Measurements from ENCODE around the gene TMPRSS11E.
"Not testable (repeated sequence)": the region's sequence is repeated elsewhere in the genome, so short reads cannot be mapped to it uniquely, and the experiment has no call there.

Gene TMPRSS11E, protein sequence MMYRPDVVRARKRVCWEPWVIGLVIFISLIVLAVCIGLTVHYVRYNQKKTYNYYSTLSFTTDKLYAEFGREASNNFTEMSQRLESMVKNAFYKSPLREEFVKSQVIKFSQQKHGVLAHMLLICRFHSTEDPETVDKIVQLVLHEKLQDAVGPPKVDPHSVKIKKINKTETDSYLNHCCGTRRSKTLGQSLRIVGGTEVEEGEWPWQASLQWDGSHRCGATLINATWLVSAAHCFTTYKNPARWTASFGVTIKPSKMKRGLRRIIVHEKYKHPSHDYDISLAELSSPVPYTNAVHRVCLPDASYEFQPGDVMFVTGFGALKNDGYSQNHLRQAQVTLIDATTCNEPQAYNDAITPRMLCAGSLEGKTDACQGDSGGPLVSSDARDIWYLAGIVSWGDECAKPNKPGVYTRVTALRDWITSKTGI
- total RNA-seq, result 0 reads per million in 2 experiments

DNA sequence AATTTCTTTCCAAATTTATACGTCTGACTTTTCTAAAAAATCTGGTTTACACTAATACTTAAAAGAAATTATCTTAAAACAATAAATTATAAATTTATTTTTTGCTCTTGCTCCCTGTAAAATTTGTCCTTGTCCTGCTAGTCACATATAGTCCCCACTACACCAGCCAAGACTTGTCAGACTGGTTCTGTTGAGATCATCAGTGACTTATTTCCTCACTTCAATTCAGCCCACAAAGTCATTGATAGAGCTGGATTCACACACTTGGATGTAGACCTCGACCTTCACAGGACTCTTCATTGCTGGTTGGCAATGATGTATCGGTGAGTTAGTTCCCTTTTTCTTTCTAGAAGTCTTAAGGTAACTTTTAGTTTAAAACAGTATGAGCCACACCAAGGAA is at the start of gene TMPRSS11E:
TSS of gene TMPRSS11E (plus strand) at position 263 of the 400 bp plus-strand sequence. CDS start at position 313, 50 bp downstream.
- no peak for DNase-seq (ENCODE audit: low read depth)

DNA sequence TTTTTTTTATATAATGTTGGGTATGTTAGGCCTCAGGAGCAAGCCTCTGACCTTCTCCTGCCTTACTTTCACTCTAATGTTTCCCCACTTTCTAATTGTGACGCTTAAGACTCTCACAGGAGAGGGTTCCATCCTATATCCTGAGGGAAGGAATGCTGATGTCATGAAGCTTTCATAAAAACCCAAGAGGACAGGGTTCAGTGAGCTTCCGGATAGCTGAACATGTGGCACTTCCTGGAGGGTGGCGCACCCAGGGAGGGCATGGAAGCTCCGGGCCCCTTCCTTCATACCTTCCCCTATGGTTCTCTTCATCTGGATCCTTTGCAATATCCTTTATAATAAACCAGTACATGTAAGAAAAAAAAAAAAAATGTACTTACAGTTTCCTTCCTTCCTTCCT is 48.0 kb upstream of the TMPRSS11E start:
- no peak for DNase-seq (ENCODE audit: low read depth)

DNA sequence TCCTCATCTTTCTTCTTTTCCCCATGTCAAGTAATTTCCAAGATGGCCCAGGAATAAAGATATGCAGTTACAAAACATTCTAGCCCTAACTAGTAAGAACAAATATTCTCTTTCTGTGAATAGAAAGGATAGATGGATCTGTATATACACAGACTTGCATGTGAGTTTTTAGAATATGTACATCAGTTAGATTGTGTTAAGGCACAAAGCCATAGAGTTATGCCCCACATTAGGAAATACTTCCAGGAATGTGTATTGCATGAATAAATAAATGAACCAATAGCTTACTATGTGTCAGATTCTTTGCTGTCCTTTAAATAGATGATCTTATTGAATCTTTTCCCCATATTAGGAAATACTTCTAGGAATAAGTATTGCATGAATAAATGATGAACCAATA is 46.0 kb upstream of the TMPRSS11E start:
- DNase-seq (ENCODE audit: low read depth), result no peak

DNA sequence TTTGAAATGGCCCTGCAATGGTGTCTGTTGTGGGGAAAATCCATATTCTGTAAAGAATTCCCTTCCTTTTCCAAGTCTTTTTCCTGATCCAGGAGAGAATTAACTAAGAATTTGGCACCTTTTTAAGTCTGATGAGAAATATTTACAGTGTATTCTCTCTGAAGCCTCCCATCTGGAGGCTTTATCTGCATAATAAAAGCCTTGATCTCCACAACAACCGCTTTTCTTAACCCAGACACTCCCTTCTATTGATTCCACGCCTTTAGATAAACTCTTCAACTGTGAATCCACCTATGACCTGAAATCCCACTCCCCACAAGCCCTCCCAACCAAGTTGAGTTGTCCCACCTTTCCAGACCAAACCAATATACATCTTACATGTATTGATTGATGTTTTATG is 43.1 kb upstream of the TMPRSS11E start:
- no peak for DNase-seq (ENCODE audit: low read depth)

DNA sequence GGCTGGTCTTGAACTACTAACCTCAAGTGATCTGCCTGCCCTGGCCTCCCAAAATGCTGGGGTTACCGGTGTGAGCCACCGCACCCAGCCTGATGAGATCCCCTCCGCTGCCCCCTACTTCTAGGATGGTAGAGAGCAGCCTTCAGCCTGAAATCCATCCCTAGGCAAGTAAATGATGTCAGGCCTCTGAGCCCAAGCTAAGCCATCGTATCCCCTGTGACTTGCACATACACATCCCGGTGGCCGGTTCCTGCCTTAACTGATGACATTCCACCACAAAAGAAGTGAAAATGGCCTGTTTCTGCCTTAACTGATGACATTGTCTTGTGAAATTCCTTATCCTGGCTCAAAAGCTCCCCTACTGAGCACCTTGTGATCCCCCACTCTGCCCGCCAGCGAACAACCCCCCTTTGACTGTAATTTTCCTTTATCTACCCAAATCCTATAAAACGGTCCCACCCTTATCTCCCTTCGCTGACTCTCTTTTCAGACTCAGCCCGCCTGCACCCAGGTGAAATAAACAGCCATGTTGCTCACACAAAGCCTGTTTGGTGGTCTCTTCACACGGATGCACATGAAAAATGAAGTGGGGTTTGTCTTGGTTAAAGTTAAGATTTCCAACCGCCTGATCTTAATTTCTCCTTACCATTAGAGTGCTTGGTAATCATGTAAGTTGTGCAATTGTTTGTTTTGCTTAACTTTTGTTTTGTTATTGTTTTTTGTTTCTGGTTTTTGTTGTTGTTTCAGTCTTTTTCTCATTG is 41.4 kb upstream of the TMPRSS11E start:
- DNase-seq (ENCODE audit: low read depth), result not testable (repeated sequence)

DNA sequence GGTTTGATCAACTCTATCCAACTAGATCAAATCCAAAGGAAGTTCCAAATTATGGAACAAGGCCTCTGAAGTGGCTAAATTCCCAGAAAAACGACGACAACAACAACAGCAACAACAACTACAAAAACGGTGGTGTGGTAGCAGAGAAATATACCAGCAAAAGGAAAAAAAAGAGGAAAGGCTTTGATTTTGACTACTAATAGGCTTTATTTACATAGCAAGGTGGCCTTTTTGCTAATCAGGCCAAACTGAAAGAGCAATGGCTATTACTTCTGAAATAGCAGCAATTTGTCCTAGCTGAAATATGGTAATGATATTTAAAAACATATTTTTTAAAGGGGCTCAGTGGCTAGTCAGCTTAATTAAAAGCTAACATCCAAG is 40.8 kb upstream of the TMPRSS11E start:
- no peak for DNase-seq (ENCODE audit: low read depth)

DNA sequence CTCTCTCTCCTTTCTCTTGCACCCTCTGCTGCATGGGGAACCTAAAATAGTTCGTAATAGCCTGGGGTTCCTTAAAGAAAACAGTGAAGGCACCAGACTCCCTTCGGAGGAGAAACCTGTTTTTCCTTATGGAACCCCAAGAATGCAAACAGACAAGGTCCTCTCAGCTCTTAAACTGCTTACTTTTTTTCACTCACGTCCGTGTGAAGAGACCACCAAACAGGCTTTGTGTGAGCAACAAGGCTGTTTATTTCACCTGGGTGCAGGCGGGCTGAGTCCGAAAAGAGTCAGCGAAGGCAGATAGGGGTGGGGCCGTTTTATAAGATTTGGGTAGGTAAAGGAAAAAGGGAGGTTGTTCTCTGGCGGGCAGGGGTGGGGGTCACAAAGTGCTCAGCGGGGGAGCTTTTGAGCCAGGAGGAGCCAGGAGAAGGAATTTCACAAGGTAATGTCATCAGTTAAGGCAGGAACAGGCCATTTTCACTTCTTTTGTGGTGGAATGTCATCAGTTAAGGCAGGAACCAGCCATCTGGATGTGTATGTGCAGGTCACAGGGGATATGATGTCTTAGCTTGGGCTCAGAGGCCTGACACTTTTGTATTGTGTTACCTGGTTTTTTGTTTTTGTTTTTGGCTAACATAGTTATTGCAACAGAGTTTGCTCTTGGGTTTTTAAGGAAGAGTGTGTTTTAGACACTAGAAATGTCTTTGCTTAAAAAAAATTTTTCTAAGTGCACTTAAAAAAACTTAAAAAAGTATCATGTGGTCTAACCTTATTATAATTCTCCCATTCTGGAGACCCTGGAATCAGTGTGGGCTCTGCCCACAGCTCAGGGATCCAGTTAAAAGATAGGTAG is 40.0 kb upstream of the TMPRSS11E start:
- not testable (repeated sequence) for DNase-seq (ENCODE audit: low read depth)

DNA sequence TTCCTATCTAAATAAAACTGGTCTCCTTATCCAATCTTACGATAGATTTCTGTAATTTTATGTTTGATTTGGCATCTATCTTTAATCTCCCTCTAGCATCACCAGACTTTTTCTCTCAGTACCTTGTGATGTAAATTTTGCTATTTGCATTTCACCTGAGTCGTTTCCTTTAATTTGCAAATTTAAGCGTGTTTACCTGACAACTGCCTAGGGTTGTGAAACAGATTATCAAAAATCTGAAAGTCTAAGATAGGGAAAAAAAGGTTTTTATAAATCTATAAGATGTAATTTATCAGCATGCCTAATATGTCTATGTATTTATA is 39.4 kb upstream of the TMPRSS11E start:
- DNase-seq (ENCODE audit: low read depth), result no peak

DNA sequence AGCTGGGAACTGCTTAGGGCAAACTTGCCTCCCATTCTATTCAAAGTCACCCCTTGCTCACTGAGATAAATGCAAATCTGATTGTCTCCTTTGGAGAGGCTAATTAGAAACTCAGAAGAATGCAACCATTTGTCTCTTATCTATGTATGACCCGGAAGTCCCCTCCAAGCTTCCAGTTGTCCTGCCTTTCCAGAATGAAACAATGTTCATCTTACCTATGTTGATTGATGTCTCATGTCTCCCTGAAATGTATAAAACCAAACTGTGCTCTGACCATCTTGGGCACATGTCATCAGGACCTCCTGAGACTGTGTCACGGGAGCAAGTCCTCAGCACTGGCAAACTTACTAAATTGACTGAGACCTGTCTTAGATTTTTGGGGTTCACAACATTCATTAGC is 37.1 kb upstream of the TMPRSS11E start:
- no peak for DNase-seq (ENCODE audit: low read depth)

DNA sequence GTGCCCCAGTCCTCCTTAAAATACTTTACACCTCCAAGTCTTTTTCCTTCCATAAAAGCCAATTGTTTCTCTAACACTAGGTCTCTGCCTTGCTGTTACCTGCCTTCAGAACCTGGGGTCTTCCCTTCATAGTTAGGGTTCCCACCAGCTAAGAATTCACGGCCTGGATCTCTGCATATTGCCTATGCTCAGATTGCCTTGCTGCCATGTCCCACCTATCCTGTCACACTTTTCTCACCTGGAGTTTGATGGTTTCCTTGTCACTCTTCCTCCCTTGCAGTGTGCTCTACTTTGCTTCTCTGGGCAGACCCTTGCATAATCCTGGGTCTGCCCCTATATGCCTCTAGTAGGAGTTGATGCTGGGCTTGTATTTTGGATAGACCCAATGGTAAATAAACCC is 36.6 kb upstream of the TMPRSS11E start:
- DNase-seq (ENCODE audit: low read depth), result no peak

DNA sequence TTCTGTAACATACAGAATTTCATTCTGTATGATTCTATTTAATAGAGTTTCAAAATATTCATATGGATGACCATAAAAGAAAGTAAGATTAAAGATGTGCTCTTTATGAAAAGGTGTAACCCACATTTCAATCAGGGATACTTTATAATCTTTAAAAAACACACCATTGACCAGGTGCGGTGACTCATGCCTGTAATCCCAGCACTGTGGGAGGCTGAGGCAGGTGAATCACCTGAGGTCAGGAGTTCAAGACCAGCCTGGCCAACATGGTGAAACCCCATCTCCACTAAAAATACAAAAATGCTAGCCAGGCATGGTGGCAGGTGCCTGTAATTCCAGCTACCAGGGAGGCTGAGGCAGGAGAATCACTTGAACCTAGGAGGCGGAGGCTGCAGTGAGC is 35.2 kb upstream of the TMPRSS11E start:
- not testable (repeated sequence) for DNase-seq (ENCODE audit: low read depth)

DNA sequence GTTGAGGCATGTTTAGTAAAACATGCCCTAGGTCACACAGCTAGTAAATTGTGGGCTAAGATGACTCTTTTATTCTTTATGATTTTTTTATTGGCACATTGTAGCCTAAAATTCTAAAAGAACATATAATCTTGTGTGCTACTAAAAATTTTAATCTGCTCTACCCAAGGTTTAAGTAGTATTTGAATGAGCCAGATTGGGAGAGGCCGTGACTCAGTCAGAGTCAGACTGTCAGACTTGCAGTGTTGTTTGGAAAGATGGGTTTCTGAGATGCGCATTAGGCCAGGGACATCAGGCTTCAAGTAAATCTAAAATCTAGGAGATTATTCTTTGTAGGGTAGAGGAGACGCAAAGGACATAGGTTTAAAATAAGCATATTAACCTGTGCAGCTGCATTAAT is 30.7 kb upstream of the TMPRSS11E start:
- no peak for DNase-seq (ENCODE audit: low read depth)

DNA sequence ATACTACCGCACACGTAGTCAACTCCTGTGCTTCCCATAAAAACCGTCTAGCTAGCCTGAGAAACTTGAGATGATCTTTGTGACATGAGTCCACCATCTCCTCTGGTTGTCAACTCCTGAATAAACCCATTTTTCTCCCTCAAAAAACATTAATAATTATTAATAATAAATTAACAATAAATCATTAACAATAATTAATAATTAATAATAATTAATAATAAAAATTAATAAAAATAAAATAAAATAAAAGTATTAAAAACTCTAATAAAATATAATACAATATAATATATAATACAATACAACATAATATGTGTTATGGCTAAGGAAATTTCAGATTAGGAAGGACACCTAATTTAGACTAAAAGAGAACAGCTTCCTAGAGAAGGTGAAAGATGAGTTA is 20.7 kb upstream of the TMPRSS11E start:
- no peak for DNase-seq (ENCODE audit: low read depth)

DNA sequence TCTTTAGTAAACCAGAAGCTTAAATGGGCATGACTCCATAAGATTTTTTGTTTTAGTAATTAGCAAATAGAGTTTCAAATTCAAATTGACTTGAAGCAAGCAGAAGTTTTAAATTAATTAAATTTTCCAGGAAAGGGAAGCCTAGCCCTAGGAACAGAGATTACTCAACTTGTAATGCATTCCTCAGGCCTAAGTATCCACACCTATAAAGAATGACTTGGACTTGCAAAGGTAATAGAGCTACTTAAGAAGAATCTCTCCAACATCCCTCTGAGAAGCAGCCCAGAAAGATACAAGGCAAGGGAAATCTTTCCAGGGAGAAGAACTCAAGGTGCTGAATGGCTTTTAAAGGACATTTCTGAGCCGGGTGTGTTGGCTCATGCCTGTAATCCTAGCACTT is 16.9 kb upstream of the TMPRSS11E start:
- no peak for DNase-seq (ENCODE audit: low read depth)

DNA sequence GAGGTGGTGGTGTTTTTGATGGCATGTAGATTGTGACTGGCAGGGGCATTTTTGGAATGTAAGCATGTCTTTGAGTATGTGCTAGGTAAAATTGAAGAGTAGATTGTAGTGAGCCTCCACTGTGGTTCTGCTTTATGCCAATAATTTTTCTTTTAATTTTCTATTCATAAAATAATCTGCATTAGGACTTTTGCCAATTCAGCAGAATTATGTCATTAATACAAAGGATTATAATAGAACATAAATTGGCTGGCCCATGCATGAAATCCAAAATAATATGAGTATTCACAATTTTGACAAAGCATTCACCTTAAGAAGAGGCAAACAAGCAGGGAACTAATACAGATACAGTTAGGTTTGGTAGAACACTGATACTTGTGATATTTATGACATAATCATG is 14.9 kb upstream of the TMPRSS11E start:
- DNase-seq (ENCODE audit: low read depth), result no peak

DNA sequence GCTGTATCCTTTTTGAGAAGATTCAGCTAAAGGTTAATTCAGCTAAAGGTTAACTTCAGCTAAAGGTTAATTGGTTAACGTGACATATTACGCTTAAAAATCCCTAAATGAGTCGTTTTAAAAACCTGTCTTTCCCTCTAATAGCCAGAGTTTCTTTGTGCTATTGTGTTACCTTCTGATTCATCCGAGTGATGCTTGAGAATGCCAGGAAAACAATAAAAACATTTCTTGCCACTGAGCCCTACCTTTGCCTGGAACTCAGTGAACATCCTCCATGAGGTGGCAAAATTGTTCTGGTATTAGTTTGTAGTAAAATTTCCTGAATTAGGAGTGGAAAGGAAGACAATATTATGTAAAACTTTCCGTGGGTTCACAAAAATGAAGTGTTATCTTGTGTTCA is 13.7 kb upstream of the TMPRSS11E start:
- no peak for DNase-seq (ENCODE audit: low read depth)

DNA sequence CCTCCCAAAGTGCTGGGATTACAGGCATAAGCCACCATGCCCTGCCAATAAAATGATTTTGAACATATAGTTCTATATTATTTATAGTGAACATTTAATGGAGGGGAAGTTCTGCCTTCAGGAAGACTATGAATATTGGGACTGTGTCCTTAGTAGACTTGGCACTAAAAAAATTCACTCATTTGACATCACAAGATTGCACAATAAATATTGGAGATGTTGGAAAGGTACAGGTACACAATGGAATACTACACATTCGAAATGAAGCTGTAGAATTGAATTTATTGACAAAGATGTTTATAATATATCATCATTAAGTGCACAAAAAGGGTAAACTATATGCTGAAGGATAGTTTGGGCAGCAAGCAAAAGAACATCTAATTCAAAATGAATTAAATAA is 13.0 kb upstream of the TMPRSS11E start:
- DNase-seq (ENCODE audit: low read depth), result no peak

DNA sequence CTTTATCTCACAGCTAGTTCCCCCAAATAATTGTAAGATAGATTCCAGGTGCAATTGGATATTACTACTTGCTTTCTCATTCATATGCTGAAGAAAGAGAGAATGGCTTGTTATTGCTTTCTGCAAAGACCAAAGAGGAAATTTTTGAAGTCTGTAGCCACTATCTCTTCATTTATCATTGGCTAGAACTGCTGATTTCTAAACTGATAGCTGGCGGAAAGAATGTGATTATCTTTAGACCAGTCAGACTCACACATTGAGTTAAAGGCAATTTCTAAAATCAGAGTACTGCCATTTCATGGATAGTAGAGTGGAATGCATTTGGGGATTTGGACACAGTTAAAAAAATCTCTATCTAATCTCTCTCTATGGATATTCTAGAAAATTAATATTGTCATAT is 12.4 kb upstream of the TMPRSS11E start:
- DNase-seq (ENCODE audit: low read depth), result no peak

DNA sequence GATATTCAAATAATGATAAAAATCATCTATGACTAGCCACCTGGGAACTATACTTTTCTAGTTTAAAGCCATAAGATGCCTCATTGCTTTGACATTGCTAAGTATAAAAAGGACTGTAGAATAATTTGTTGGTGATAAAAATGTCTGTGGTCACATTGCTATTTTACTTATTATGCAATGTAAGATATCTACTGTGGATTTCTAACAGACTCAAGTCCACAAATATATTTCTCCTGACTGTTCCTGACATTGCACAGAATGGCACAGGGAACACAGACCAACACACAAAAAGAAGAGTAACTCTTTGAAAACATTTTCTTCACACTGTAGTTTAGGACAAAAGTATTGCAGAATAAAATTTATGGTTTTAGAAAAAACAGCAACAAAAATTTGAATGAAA is 2.2 kb upstream of the TMPRSS11E start:
- DNase-seq (ENCODE audit: low read depth), result no peak

DNA sequence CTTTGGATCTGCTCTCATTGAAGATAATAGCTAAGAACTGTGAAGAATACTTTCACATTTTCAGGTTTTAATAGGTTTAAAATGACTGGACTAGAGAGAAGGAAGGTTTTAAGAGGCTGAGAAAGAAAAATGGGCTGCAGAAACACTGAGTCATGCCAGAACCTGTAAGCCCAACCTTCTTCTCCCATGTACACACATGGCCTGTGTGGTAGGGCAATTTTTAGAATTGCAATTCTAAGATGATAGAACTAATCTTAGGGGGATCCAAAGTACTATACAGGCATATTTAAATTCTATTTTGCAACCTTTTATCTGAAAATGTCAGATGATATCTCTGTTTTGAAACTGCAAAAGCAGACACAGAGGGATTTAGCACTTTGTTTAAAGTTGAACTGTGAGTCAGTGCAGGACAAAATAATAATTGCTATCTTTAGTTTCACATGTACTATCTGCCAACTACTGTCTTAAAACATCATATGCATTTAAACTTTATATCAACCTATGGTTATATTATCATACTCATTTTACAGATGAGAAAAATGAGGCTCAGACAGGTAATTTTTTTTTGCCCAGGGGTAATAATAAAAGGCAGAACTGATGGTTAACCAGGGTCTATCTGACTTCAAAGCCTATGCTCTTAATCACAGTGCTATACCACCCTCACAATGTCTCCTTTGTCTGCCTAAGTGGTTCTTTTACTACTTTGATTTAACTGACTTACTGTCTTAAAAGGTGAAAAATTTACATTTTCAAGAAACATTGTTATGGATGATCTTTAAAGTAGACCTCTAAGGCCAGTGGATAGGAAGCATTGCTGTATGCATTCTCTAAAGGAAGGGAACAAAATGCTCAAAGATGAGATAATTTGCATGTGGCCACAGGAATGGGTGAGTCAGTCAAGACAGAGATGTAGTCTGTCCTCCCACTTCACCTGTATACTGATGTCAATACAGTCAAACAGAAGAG is 4.3 kb downstream of the TMPRSS11E start:
- DNase-seq (ENCODE audit: low read depth), result no peak

DNA sequence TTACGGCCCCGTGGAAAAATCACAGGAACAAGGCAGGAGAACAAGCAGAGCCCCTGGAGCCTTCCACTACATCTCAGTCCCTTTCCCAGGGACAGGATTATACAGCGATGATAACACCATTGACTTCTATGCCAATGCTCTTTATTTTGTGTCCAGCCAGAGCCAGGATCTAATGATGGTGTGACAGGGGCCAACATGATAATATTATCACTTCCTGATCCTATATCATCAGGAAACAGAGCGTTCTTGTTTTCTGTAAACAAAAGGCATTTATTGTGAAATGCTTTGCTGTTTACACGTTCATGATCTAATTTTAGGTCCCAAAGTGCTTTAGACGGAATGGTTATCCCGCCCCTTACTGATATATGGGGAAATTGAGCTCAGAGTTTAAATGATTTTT is 12.8 kb downstream of the TMPRSS11E start:
- DNase-seq (ENCODE audit: low read depth), result no peak

All from T follicular helper cell (primary cell).